GM12874 (cell line): ENCODE data around the gene HIGD1C.

Experiments used
- TF ChIP-seq, protein P1 (sequence below): IDR thresholded peaks from 2 replicates; pipeline ENCODE4 v1.5.1; 2011; ENCODE audit warnings: low read depth, mild to moderate bottlenecking, control low read depth, low read length, moderate library complexity; ENCODE audit not compliant: insufficient read depth

HIGD1C gene

DNA sequence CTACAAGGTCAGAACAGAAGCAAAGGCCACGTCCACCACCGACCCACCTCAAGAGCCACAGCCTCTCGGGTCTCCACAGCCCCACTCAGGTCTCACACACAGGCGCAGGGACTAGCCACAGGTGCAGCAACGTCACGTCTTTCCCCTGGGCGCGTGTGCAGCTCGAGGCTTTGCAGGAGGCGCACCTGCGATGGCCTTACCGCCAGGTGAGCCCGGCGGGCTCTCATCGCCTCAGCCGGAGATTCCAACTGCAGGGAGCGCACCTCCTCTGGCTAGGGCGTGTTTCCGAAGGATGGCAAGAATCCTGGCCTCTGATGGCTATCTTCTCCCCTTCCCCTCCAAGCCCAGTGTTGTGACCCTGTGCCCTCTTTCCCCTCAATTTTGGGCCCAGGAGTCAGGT lies at the start of gene HIGD1C:
Gene HIGD1C, plus strand, starts transcription at position 35 of the 400 bp plus-strand sequence. CDS start 1,455 bp downstream, outside the sequence.
- TF ChIP-seq, protein P1, sequence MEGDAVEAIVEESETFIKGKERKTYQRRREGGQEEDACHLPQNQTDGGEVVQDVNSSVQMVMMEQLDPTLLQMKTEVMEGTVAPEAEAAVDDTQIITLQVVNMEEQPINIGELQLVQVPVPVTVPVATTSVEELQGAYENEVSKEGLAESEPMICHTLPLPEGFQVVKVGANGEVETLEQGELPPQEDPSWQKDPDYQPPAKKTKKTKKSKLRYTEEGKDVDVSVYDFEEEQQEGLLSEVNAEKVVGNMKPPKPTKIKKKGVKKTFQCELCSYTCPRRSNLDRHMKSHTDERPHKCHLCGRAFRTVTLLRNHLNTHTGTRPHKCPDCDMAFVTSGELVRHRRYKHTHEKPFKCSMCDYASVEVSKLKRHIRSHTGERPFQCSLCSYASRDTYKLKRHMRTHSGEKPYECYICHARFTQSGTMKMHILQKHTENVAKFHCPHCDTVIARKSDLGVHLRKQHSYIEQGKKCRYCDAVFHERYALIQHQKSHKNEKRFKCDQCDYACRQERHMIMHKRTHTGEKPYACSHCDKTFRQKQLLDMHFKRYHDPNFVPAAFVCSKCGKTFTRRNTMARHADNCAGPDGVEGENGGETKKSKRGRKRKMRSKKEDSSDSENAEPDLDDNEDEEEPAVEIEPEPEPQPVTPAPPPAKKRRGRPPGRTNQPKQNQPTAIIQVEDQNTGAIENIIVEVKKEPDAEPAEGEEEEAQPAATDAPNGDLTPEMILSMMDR = no peak

DNA sequence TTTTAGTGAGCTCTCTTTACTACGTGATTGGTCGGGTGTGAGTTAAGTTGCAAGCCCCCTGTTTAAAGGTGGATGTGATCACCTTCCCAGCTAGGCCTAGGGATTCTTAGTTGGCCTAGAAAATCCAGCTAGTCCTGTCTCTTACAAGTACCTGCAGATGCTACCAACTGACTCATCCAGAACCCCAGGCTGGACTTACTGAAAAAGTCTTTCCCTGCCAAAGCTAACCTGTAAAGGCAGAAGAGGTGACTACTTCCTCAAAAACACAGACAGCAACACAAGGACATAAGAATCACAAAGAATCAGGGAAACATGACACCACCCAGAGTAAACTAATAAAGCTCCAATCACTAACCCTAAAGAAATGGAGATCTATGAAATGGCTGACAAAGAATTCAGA lies 39.1 kb upstream of the HIGD1C start:
- TF ChIP-seq, protein P1 = no peak

DNA sequence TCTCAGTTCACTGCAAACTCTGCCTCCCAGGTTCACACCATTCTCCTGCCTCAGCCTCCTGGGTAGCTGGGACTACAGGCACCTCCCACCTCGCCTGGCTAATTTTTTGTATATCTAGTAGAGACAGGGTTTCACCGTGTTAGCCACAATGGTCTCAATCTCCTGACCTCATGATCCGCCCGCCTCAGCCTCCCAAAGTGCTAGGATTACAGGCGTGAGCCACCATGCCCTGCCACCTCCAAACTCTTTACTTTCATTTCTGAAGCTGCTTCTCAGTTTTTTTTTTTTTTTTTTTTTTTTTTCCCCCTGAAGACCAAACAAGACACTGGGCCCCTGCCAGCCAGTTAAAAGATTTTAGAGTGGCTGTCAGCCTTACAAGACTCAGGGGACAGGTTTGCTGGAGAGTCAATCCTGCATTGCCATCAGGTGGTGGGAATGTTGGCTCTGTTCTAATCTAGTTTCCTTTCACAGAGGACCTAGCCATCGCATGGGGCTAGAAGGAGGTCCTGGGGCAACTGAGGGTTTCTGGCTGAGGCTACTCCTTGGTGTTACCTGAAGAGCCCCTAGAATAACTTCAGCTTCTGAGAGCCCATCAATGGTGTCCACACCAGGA lies 37.4 kb upstream of the HIGD1C start:
- TF ChIP-seq, protein P1 = no peak

DNA sequence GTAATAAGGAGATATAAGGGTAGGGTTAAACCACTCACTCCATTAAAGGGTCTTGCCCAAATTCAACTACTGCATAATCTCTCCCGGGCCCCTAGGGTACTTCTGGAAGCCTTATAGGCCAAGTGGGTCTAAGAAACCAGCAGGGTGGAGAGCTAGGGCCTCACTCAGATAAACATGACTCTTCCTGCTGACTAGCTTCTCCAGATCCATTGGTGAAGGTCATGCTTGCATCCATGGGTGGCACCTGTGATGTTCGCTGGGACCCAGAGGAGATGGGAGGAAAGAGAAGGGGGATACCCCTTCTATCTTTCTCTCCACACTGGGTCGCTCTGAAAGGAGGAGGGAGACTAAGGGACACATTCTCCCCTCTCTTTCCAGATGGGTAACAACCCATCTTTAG lies 36.1 kb upstream of the HIGD1C start:
- TF ChIP-seq, protein P1 = no peak

DNA sequence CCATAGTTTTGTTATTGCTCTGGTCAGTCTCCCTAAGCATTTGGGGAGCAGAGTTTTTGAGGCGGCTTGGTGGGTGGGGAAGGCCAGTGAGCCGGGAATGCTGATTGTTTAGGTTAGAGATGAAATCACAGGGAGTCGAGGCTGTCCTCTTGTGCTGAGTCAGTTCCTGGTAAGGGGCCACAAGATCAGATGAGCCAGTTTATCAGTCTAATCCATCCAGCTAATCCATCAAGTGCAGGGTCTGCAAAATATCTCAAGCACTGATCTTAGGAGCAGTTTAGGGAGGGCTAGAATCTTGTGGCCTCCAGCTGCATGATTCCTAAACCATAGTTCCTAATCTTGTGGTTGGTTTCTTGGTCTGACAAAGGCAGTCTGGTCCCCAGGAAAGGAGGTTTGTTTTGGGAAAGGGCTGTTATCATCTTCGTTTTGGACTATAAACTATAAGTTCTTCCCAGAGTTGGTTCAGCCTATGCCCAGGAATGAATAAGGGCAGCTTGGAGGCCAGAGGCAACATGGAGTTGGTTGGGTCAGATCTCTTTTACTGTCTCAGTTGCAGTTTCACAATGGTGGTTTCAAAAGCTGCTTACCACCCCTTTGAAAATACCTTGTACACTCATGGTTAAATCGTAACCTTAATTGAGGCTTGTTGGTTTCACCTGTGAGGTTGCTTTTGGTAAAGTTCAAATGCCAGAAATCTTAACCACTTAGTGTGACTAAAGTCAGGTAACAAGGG lies 33.6 kb upstream of the HIGD1C start:
- TF ChIP-seq, protein P1 = no peak

DNA sequence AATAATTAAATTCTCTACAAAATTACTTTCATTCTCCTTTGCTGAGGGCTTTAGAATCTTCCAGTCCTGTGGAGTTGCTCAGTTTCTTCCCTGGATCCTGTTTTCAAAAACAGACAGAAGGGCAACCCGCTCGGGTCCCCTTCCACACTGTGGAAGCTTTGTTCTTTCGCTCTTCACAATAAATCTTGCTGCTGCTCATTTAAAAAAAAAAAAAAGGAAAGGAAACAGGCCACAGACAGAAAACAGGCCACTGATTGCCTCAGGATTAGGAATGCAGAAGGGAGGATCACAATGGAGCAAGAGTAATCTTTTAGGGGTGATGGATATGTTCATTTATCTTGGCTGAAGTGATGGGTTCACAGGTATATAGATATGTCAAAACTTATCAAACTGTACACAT lies 29.5 kb upstream of the HIGD1C start:
- TF ChIP-seq, protein P1 = no peak

DNA sequence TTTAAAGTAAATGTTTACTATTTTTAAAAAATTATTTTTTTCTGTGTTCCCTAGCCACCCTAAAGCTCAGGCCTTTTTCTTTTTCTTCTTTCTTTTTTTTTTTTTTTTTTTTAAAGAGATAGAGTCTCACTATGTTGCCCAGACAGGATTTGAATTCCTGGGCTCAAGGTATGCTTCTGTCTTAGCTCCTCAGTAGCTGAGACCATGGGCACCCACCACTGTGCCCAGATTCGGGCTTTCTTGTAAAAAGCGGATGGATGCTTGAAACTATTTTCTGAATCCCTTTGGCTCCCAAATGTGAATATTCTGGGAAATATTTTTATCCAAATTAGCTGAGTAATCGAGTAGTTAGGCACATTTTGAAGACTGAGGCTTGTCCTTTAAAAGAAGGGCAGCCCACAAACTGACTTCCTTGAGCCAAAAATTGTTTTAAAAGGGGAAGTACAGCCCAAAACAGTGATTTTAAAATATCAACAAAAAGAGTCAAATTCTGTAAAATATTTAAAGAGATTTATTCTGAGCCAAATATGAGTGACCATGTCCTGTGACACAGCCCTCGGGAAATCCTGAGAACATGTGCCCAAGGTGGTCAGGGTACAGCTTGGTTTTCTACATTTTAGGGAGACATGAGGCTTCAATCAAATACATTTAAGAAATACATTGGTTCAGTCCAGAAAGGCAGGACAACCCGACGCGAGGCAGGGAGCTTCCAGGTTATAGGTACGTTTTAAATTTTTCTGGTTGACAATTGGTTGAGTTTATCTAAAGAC lies 28.8 kb upstream of the HIGD1C start:
- TF ChIP-seq, protein P1 = no peak
